A172 (cell line): ENCODE measurements around the gene PBRM1. TPM values are rescaled to one million over a fixed set of nuclear protein-coding genes. Genes with fewer than 3 reads are reported as not detected.

Source experiments
- DNase-seq: peaks from one replicate; pipeline ENCODE4 v3.0.0-alpha.2; 2015; ENCODE audit warnings: low spot score
- total RNA-seq: library from RNA; depleted of rRNA; stranded (reverse); fragments of >200 nt; shearing (Covaris generic); gene quantifications from 2 replicates; pipeline ENCODE4 v1.2.3, GENCODE V29; 2014

PBRM1 gene
- total RNA-seq, 1 experiment from 2014 or later: 47.6 TPM

DNA sequence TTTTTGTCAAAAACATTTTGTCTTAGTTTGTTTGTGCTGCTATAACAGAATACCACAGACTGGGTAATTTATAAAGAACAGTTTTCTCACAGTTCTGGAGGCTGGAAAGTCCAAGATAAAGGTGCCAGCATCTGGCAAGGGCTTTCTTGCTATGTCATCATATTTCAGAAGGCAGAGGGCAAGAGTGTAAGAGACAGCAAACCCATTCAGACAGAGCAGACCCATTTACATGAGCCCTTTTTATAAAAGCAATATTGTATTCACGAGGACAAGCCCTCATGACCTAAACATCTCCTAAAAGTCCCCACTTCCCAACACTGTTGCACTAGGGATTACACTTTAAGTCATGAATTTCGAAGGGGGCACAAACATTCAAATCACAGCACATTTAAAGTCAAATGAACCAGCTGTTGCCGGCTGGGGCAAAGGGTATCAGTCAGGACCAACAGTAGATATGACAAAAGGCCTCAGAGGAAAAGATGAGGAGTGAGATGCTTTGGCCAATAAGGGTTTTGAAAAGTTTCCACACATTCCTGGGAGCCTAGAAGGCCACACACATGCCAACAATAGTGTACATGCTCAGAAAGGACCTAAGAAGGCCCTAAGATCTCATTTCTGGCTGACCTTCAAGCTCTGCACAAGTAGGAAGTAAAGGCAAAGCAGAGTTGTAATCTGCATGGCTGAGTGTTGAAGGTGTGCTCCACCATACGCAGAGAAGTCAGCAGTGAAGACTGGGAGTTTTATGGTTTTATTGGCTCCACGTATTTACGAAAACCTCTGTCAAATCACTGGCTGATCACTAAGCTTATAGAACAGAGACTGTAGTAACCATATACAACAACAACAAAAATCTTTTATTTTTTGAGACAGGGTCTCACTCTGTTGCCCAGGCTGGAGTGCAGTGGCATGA is 111.4 kb downstream of the PBRM1 start:
- DNase-seq: no peak

GRCh38 chr3:52572221-52572620 is 113.5 kb downstream of the PBRM1 start:
- DNase-seq: no peak

GRCh38 chr3:52570076-52570475 is 115.6 kb downstream of the PBRM1 start:
- DNase-seq: no peak

DNA sequence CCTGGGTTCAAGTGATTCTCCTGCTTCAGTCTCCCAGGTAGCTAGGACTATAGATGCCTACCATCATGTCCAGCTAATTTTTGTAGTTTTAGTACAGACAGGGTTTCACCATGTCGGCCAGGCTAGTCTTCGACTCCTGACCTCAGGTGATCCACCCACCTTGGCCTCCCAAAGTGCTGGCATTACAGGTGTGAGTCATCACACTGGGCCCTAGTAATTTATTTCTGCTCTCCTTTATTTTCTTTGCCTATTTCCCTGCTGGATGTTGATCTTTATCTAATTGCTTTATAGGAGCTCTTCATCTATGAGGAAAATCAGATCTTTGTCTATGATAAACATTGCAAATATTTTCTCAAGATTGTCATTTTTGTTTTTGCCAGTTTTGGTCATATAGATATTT is 117.6 kb downstream of the PBRM1 start:
- no peak for DNase-seq

GRCh38 chr3:52563984-52564383 is 121.7 kb downstream of the PBRM1 start:
- no peak for DNase-seq

GRCh38 chr3:52561028-52561747 is 124.5 kb downstream of the PBRM1 start:
- no peak for DNase-seq

DNA sequence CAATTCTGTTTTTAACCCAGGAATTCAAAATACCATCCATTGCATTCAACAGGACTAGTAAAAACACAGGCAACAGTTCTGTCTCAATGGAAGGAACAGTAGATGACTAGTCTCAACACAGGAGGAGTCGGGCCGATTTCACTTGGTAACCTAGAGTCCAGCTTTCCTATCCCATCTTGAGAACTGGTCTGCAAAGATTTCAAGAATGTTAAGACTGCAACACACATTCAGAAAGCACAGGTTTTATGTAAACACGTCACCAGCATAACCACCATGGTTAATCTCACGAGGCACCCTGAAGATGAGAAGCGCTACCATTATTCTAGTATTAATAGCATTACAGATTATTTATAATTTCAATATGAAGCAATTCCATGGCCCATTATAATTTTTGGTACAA is 127.3 kb downstream of the PBRM1 start:
- no peak for DNase-seq

GRCh38 chr3:52557011-52557960 is 128.4 kb downstream of the PBRM1 start:
- no peak for DNase-seq

GRCh38 chr3:52555056-52555455 is 130.7 kb downstream of the PBRM1 start:
- DNase-seq: no peak

DNA sequence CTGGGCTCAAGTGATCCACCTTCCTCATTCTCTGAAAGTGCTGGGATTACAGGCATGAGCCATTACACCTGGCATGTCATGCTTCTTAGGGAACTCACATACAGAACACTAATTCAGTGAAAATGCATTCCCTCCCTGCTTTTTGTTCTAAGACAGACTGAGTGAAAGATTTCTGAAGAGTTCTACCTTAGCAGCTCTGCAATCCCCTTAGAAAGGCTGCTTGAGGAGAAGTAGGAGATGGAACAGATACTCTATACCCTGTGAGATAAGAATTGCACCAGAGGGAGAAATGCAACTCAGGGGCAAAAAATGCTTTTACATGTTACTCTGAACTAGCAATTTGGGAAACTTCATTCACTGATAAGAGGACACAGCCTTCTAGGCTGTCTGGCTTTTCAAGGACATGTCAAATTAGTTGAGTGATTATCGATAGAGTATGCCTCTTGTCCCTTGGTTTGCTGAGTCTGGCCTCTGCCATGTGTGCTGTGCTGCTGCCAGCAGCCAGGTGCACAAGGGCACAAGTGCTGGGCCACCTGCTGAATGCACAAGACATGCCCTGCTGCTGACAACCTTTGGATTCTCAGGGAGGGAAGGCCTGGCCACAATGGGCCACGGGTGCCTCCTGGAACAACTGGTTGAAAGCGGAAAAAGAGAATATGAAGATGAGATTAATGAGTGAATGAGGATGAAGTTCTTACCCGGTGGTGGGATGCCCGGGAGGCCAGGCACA is 131.5 kb downstream of the PBRM1 start:
- DNase-seq: no peak

DNA sequence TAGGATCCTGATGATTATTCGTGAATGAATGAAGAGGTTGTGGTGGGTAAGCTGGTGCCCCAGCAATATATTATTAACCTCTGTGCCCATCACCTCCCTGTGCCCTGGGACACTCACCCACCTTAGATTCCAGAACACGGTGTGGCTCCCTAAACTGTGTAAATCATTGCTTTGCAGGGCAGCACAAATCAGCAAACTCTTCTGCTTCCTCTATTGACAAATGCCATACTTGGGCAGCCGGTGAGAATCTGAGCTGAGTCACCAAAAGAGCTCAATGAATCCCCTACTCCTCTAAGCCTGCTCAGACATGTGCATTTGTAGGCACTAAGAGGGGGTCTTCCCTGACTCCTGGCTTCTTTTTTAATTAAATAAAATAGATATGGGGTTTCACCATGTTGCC is 133.6 kb downstream of the PBRM1 start:
- no peak for DNase-seq

DNA sequence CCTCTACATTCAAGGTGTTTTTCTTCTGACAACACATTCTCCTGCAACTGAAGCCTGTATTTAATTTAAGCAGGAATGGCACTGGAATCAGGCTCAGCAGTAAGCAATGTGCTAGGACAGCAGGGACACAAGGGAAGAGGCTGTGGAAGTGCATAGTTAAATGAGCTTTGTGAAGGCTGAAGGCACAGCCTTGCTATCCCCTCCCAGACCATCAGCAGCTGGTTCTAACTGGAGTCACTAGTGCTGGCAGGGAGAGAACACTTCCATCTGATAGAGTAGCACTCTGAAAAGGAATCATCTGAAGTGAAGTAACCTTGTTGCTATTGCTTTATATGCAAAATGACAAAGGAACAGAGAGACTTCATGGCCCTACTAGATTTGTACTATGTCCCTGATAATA is 134.6 kb downstream of the PBRM1 start:
- no peak for DNase-seq

DNA sequence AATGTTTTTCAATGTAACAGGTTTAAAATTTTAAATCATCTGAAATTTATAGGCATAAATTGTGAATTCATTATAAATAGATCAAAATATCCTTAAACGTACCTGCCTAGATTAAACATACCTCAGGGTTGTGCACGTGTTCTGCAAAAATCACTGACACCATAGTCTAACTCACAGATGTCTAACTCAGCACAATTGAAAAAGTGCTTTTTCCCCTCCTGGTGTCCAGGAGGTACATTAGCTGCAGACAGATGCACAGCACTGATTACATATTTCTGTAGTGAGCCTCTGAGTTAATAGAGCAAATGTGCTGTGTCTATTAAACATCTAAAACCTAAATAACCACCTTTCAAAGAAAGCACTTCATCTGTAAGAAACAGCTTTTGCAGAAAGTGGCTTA is 138.6 kb downstream of the PBRM1 start:
- no peak for DNase-seq

DNA sequence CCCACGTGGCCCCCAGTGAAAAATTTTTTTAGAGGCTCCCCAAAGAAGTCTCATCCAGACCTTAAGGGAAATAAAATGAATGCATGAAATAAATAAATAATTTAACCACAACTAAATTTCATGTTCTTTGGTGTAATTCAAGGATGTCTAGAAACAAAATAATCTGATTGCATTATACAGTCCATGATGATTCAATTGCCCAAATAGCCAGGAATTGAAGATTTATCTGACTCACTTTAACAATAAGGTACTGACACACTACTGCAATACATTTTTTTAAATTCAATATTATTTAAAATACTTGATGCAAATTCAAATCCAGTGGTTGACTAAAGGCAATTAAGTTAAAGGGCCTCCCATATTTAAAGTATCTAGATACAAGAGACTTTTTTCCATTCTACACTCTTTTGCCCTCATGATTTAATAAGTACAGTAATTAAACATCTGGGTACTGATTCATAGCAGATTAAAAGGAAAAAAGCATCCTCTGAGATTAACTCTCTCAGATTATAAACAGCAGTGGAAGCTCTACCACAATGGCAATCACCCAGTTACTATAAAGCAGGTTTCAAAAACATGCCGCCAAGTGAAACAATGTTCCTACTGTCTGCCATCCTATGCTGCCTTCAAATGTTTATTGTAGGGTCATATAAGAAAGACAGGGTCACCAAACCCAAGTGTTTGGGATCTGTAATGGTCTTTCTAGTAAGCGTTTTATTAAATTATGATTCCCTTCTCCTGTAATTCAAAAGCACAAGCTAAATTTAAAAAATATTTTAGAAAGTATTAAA is 139.4 kb downstream of the PBRM1 start:
- no peak for DNase-seq

- no peak for DNase-seq
Measured at GRCh38 chr3:52544937-52545336, 140.8 kb downstream of the PBRM1 start.

- no peak for DNase-seq
Measured at GRCh38 chr3:52541050-52541449, 144.7 kb downstream of the PBRM1 start.

DNA sequence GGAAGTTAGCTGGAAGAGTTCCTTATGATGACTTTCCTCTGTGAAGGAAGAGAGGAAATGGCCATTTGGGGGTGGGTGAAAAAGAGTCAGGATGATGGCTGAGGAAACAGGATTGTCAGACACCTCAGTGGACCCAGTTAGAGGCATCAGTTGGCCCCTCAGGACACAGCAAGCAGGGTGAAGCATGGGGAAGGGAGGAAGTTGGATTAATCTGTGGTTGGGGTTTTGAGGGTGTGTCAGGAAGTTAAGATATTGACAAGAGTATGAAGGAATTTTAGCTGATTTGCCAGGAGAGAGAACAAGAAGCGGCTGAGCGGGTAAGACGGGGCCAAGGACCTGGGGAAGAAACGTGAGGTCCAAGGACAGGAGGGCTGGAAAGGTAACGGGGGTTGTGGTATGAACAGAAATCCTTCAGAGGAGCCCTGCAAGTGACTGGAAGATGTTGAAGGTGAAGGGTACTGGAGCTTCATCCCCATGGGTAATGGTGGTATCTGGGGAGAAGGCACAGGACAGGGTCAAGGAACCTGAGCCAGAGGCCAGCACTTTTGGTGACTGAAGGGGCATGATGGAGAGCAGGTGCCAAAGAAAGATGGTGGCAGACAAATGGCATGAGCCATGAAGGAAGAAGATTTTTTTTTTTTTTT is 146.6 kb downstream of the PBRM1 start:
- DNase-seq: no peak

GRCh38 chr3:52537726-52538421 is 147.8 kb downstream of the PBRM1 start:
- no peak for DNase-seq

- no peak for DNase-seq
Measured at GRCh38 chr3:52537165-52537620, 148.5 kb downstream of the PBRM1 start.
